NCI-H1417 (cell line): Measurements from ENCODE around the gene ARHGEF3.

Experiments used
- DNase-seq, 3 experiments: peaks; one replicate each; lab custom pipeline; 2025; lab: John Stamatoyannopoulos, UW

Gene ARHGEF3

GRCh38 chr3:56801662-56802377 is at the start of gene ARHGEF3:
Gene ARHGEF3 (minus strand): TSS chr3:56801949. CDS start chr3:56801798, 151 bp downstream.
- peak; percentile 73 to 88 (median 87) for DNase-seq

GRCh38 chr3:56849698-56850097 is 47.9 kb upstream of the ARHGEF3 start:
- DNase-seq, result no peak

GRCh38 chr3:56845505-56845904 is 43.8 kb upstream of the ARHGEF3 start:
- no peak for DNase-seq

GRCh38 chr3:56844536-56844935 is 42.8 kb upstream of the ARHGEF3 start:
- no peak for DNase-seq

- DNase-seq, result no peak
Measured at GRCh38 chr3:56839784-56840715, 38.3 kb upstream of the ARHGEF3 start.

- no peak for DNase-seq
Measured at GRCh38 chr3:56838448-56838847, 36.7 kb upstream of the ARHGEF3 start.

GRCh38 chr3:56837196-56837955 is 35.6 kb upstream of the ARHGEF3 start:
- no peak for DNase-seq

- no peak for DNase-seq
Measured at GRCh38 chr3:56836276-56837163, 34.8 kb upstream of the ARHGEF3 start.

GRCh38 chr3:56835650-56836227 is 34.0 kb upstream of the ARHGEF3 start:
- no peak for DNase-seq

GRCh38 chr3:56833536-56833935 is 31.8 kb upstream of the ARHGEF3 start:
- DNase-seq, result no peak

- DNase-seq, result no peak
Measured at GRCh38 chr3:56833022-56833421, 31.3 kb upstream of the ARHGEF3 start.

GRCh38 chr3:56831572-56831971 is 29.8 kb upstream of the ARHGEF3 start:
- no peak for DNase-seq

- DNase-seq, result no peak
Measured at GRCh38 chr3:56830884-56831283, 29.1 kb upstream of the ARHGEF3 start.

GRCh38 chr3:56829533-56829932 is 27.8 kb upstream of the ARHGEF3 start:
- no peak for DNase-seq

- DNase-seq, result no peak
Measured at GRCh38 chr3:56826831-56827722, 25.3 kb upstream of the ARHGEF3 start.

GRCh38 chr3:56825567-56826438 is 24.1 kb upstream of the ARHGEF3 start:
- peak in 2 of 3 experiments; percentile 5 to 26 for DNase-seq

GRCh38 chr3:56823984-56824703 is 22.4 kb upstream of the ARHGEF3 start:
- DNase-seq, result no peak

GRCh38 chr3:56823421-56823926 is 21.7 kb upstream of the ARHGEF3 start:
- peak in 1 of 3 experiments; percentile 2 for DNase-seq
